ENCODE results near the gene GMEB1. TPM values are rescaled to one million over a fixed set of nuclear protein-coding genes. Genes with fewer than 3 reads are reported as not detected.

Gene GMEB1
- total and polyA plus RNA-seq, 2 donors (not counting 3 experiments of a cell fraction or from before 2014, with no cell fraction given): 8.1 to 16.0 TPM

DNA sequence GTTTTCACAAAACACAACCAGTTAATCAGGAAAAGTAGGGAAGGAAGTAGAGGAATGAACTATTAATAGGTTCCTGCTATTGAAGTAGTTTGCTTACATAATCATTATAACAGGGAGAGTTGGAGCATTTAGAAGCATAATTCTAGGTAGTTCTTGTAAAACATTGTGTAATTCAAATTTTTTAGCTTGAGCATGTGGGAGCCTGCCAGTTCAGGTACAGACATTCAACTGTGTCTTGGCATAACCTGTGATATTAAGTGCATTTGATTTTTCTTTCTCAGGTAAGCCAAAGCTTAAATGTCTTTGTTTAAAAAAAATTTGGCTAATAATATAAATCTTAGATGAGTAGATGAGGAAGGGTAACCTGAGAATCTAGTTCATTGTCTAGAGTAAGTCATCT is 71.5 kb downstream of the GMEB1 start:
- DNase-seq (ENCODE audit: low read depth, low spot score) (no peak), FAIRE-seq (peak; percentile 4)
- no peak overlapping the region for H3K9ac ChIP-seq (replicated peaks; ENCODE audit: extremely low read depth, insufficient read depth, low read length)
- ChIA-PET CTCF (no interaction called here), POLR2A (no interaction called here)
- H3K27me3 ChIP-seq (ENCODE audit: control insufficient read depth in 2 of 2, insufficient read depth in 2 of 2, low read length in 2 of 2): no peaks in the 10 kb centered on the region
- peak overlapping the region in 1 of 3 experiments; percentile 23 for H3K4me3 ChIP-seq (replicated peaks in 1 of 3; ENCODE audit: insufficient read depth in 1 of 3, low read depth in 1 of 3, low read length in 3 of 3)
- peaks cover 84% of the 10 kb centered on the region for H3K79me2 ChIP-seq (ENCODE audit: control insufficient read depth, insufficient read depth, low read length)
- H3K9me1 ChIP-seq (replicated peaks; ENCODE audit: control insufficient read depth, extremely low read depth, insufficient read depth, low read length): no peaks in the 10 kb centered on the region
- H3K27ac ChIP-seq (ENCODE audit: insufficient read depth, low read depth, low read length): no peak overlapping the region
- H3K4me1 ChIP-seq (ENCODE audit: control insufficient read depth, extremely low read depth, insufficient read depth, low read length): peaks cover 43% of the 10 kb centered on the region
- peak overlapping the region; percentile 63 for H3K4me2 ChIP-seq (ENCODE audit: insufficient read depth, low read length)
- H2AFZ ChIP-seq (ENCODE audit: low read depth, low read length): no peak overlapping the region
- H3K9me3 ChIP-seq (replicated peaks; ENCODE audit: control insufficient read depth, insufficient read depth, low read length): no peaks in the 10 kb centered on the region
- peaks cover 2% of the 10 kb centered on the region for H4K20me1 ChIP-seq (replicated peaks; ENCODE audit: control insufficient read depth, extremely low read depth, insufficient read depth, low read length)
- dilution Hi-C loops (cut with MboI; ENCODE audit: extremely low pct_ligation_motif_present, low sequenced_read_pairs) (no loop called here), intact Hi-C loops (cut with micrococcal nuclease) (no loop called here)
- no TSS peak for BruUV-seq (replicated peaks)
- TF ChIP-seq POLR2A (IDR thresholded peaks at IDR 0.05; ENCODE audit: low read depth, low read length) (no peak), EZH2 (IDR thresholded peaks at IDR 0.05; ENCODE audit: borderline replicate concordance, low read depth, low read length, severe bottlenecking) (no peak), GATA2 (IDR thresholded peaks at IDR 0.05; ENCODE audit: insufficient read depth, insufficient read length, low read depth, low read length) (no peak), JUN (IDR thresholded peaks at IDR 0.05; ENCODE audit: borderline replicate concordance, insufficient read depth, insufficient read length, low read depth) (no peak), MYC (IDR thresholded peaks at IDR 0.05; ENCODE audit: low read depth, low read length) (no peak), POLR2AphosphoS5 (IDR thresholded peaks at IDR 0.05; ENCODE audit: insufficient read depth, low read depth, low read length) (no peak), FOS (IDR thresholded peaks at IDR 0.05; ENCODE audit: borderline replicate concordance, insufficient read depth, low read length) (no peak)
- TF ChIP-seq, protein P1, sequence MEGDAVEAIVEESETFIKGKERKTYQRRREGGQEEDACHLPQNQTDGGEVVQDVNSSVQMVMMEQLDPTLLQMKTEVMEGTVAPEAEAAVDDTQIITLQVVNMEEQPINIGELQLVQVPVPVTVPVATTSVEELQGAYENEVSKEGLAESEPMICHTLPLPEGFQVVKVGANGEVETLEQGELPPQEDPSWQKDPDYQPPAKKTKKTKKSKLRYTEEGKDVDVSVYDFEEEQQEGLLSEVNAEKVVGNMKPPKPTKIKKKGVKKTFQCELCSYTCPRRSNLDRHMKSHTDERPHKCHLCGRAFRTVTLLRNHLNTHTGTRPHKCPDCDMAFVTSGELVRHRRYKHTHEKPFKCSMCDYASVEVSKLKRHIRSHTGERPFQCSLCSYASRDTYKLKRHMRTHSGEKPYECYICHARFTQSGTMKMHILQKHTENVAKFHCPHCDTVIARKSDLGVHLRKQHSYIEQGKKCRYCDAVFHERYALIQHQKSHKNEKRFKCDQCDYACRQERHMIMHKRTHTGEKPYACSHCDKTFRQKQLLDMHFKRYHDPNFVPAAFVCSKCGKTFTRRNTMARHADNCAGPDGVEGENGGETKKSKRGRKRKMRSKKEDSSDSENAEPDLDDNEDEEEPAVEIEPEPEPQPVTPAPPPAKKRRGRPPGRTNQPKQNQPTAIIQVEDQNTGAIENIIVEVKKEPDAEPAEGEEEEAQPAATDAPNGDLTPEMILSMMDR (IDR thresholded peaks at IDR 0.05; ENCODE audit: extremely low read depth in 1 of 2, insufficient read depth in 1 of 2, low read depth in 1 of 2, low read length in 2 of 2): no peak
- TF ChIP-seq, protein P2, sequence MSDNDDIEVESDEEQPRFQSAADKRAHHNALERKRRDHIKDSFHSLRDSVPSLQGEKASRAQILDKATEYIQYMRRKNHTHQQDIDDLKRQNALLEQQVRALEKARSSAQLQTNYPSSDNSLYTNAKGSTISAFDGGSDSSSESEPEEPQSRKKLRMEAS (IDR thresholded peaks at IDR 0.05; ENCODE audit: insufficient read depth, insufficient read length): no peak
- peaks cover 23 to 24% of the 10 kb centered on the region in 2 experiments for H3K36me3 ChIP-seq (ENCODE audit: control insufficient read depth in 2 of 2, extremely low read depth in 1 of 2, insufficient read depth in 2 of 2, low read length in 2 of 2)
